Epithelial cell of esophagus (primary cell): ENCODE measurements around the gene AKAP13.

Experiments
- DNase-seq: peaks from one replicate; pipeline ENCODE4 v3.0.0; 2010; ENCODE audit warnings: low read depth
- H3K4me3 ChIP-seq: 2 replicates; pipeline ENCODE4 v1.5.1; 2011; ENCODE audit warnings: mild to moderate bottlenecking, low read length, control low read depth
- TF ChIP-seq, protein P1 (sequence below): IDR thresholded peaks from 2 replicates; pipeline ENCODE4 v1.5.1; 2011; ENCODE audit warnings: low read depth, mild to moderate bottlenecking, low read length, control low read depth, inconsistent platforms; ENCODE audit not compliant: insufficient read depth; ENCODE audit errors: missing control alignments

The AKAP13 gene

DNA sequence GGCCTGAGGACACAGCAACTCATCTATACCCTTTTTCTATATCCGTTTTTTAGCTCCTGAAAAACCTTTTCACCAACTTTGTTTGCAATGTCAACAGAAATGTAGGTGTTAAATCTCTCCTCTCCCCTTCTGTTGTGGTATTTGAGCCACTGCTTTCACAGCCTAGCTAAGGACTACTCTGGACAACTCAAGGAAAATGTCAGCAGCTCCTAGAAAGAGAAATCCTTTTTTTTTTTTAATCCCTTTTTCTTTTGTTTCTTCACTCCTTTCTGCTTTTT lies 237.8 kb downstream of the AKAP13 start:
- no peak for DNase-seq
- no peak overlapping the region for H3K4me3 ChIP-seq
- TF ChIP-seq, protein P1, sequence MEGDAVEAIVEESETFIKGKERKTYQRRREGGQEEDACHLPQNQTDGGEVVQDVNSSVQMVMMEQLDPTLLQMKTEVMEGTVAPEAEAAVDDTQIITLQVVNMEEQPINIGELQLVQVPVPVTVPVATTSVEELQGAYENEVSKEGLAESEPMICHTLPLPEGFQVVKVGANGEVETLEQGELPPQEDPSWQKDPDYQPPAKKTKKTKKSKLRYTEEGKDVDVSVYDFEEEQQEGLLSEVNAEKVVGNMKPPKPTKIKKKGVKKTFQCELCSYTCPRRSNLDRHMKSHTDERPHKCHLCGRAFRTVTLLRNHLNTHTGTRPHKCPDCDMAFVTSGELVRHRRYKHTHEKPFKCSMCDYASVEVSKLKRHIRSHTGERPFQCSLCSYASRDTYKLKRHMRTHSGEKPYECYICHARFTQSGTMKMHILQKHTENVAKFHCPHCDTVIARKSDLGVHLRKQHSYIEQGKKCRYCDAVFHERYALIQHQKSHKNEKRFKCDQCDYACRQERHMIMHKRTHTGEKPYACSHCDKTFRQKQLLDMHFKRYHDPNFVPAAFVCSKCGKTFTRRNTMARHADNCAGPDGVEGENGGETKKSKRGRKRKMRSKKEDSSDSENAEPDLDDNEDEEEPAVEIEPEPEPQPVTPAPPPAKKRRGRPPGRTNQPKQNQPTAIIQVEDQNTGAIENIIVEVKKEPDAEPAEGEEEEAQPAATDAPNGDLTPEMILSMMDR = no peak

DNA sequence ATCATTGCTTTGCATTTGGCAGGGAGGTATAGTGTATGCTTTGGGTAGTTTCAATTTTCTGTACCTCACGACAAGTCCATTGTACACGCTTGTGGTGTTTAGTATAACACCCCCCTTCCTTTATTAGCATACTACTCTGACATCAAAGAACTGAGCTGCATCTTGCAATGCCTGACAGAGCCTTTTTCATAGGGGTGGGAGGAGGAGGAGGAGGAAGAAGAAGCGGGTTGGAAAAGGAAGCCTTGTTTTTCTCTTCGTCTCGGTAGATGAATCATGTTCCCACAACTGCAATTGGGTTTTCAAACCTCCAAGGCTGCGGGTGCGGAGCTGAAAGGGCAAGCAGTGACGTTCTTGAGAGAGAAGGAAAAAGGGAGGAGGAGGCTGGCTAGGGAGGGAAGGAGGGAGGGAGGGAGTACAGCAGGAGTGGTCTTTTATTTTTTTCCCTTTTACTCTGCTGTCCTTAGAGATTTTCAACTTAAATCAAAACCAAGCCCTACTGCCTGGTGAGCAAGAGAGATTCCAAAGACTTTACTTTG lies 238.6 kb downstream of the AKAP13 start:
- H3K4me3 ChIP-seq = peak overlapping the region; percentile 33
- TF ChIP-seq, protein P1 = no peak
- DNase-seq = peak; percentile 90

DNA sequence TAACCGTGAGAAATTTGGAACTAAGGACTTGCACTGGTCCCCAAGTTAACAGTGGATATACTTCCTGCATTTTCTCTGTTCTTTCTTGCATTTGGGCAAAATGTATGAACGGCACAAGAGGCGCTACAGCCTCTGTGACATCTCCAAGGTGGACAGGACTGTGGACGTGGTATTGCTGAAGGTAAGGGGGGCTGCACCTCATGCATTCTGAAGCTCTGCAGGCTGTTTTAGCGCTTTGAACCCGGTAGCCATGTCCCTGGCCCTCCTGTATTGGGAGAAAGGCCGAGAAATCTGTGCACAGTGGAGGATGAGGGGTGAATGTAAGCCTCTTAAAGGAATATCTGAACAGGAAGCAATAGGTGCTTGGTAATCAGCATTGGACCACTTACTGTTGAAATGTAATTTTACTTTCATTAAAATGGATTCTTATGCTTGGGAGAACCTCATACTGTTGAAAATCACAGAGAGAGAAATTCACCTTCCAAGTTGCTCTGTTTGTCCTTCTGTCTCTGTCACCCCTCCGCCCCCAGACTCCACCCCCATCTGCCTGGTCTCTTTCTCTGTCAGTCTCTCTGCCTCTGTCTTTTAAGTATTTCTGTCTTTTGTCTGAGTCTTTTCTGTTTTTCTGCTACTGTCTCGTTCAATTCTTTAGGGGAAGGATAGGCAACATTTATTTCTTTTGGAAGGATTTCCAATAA lies 239.7 kb downstream of the AKAP13 start:
- TF ChIP-seq, protein P1 = no peak
- H3K4me3 ChIP-seq = no peak overlapping the region
- no peak for DNase-seq

DNA sequence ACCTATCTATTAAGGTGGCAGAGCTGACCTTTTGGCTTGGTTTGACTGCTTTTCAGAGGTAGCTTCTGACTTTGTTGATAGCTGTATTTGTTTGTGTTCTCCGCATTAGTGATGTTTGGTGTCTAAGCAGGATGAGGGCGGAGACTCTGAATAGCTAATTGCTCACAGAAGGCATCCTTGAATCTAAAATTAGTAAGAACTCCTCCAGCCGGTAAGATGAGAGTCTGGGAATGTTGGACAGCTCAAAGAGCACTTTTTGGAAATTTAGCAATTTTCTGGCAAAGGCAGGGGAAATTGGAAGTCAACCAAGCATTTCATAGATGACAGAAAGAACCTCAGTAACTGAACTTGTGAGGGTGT lies 240.3 kb downstream of the AKAP13 start:
- DNase-seq = peak; percentile 62
- TF ChIP-seq, protein P1 = no peak
- H3K4me3 ChIP-seq = no peak overlapping the region

DNA sequence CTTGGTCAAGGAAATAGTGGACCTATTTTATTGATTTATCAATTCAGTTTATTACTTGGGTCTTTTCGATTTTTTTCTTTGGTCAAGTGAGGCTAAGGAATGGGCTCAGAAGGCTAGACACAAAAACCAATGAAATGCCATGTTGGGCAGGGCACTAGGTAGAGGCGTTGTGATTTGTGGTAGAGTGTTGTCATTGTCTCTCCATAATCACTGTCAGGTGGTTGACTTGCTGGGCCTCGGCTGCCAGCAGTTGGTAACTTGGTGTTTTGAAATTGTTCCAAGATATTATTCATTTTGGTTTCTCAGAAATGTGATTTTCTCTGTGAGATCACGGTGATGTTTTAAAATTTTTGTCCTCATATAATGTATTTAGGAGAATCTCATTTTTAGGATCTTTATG lies 240.7 kb downstream of the AKAP13 start:
- no peak for DNase-seq
- TF ChIP-seq, protein P1 = no peak
- H3K4me3 ChIP-seq = no peak overlapping the region

DNA sequence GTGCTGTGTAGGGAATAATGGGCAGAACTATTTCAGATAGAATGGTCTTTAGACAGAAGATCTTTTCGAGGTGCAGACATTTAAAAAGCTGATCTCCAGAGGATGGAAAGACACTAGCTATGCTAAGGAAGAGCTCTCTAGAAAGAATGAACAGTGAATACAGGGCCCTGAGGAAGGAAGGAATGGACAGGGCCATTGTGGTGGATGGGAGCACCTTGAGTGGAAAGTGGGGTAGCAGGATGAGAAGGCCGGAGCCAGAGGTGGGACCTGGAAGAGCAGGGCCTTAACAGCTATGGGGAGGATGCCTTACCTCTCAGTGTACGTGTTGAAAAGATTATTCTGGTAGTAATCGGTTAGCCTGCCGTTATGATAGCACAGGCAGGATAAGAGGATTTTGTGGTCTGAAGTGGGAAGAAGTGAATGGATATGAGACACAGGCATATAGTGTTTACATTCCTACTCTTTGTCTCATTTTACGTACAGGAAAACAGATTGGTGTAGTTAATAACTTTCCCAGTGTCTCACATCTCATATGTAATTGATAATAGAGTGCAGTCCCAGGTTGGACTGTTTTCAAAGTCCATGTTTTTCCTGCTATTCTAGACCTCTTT lies 241.9 kb downstream of the AKAP13 start:
- TF ChIP-seq, protein P1 = no peak
- no peak for DNase-seq
- H3K4me3 ChIP-seq = no peak overlapping the region
